ENCODE data around the gene TELO2.

TELO2 gene

GRCh38 chr16:1550696-1551095 lies 57.5 kb downstream of the TELO2 start:
- CTCF ChIA-PET = no interaction called here
- no peaks in the 10 kb centered on the region for H3K9me3 ChIP-seq (ENCODE audit: control insufficient read depth, insufficient read depth, low read depth, low read length)
- TF ChIP-seq RBAK (tag by site-specific recombination; IDR thresholded peaks at IDR 0.05) = no peak
- no peak for TF ChIP-seq ZXDB (tag by site-specific recombination; IDR thresholded peaks at IDR 0.05)
- no peak for TF ChIP-seq PBX3 (CRISPR knock-in tag; IDR thresholded peaks at IDR 0.05)
- no peak for TF ChIP-seq ZBTB1 (tag by site-specific recombination; IDR thresholded peaks at IDR 0.05)
- TF ChIP-seq ZNF423 (tag by site-specific recombination; IDR thresholded peaks at IDR 0.05) = no peak
- no peak for TF ChIP-seq ZNF596 (tag by site-specific recombination; IDR thresholded peaks at IDR 0.05)
- TF ChIP-seq ZNF704 (tag by site-specific recombination; IDR thresholded peaks at IDR 0.05) = no peak
- TF ChIP-seq ZNF155 (tag by site-specific recombination; IDR thresholded peaks at IDR 0.05) = no peak
- H3K4me1 ChIP-seq (ENCODE audit: control insufficient read depth, insufficient read depth, low read length) = no peaks in the 10 kb centered on the region
- peaks cover 3 to 30% of the 10 kb centered on the region in 2 experiments; a peak in 2 of 3 replicates for H3K36me3 ChIP-seq (ENCODE audit: control insufficient read depth in 2 of 2, insufficient read depth in 1 of 2, low read length in 2 of 2)
- POLR2A ChIA-PET = no interaction called here
- no peak overlapping the region for H3K4me3 ChIP-seq (ENCODE audit: low read depth, low read length)
- no peak overlapping the region for H3K27ac ChIP-seq (ENCODE audit: extremely low read depth, low read depth, low read length)

- Histone ChIP-seq H3K27ac (ENCODE audit: extremely low read depth, low read depth, low read length) (no peak overlapping the region), H3K36me3 (ENCODE audit: control insufficient read depth in 2 of 2, insufficient read depth in 1 of 2, low read length in 2 of 2) (peaks cover 3 to 30% of the 10 kb centered on the region in 2 experiments; a peak in 2 of 3 replicates), H3K9me3 (ENCODE audit: control insufficient read depth, insufficient read depth, low read depth, low read length) (no peaks in the 10 kb centered on the region), H3K4me3 (ENCODE audit: low read depth, low read length) (no peak overlapping the region), H3K4me1 (ENCODE audit: control insufficient read depth, insufficient read depth, low read length) (no peaks in the 10 kb centered on the region)
- CTCF ChIA-PET = no interaction called here
- POLR2A ChIA-PET = no interaction called here
- TF ChIP-seq ZNF138 (tag by site-specific recombination; IDR thresholded peaks at IDR 0.05; ENCODE audit: borderline replicate concordance) = no peak
- TF ChIP-seq IKZF3 (tag by site-specific recombination; IDR thresholded peaks at IDR 0.05) = no peak
- no peak for TF ChIP-seq ZNF2 (tag by site-specific recombination; IDR thresholded peaks at IDR 0.05)
- TF ChIP-seq PRDM2 (tag by site-specific recombination; IDR thresholded peaks at IDR 0.05; ENCODE audit: borderline replicate concordance) = no peak
- TF ChIP-seq BCL11B (tag by site-specific recombination; IDR thresholded peaks at IDR 0.05; ENCODE audit: low read depth) = no peak
- no peak for TF ChIP-seq PRDM10 (tag by site-specific recombination; IDR thresholded peaks at IDR 0.05)
- TF ChIP-seq ZNF157 (tag by site-specific recombination; IDR thresholded peaks at IDR 0.05) = no peak
- TF ChIP-seq ZBTB6 (tag by site-specific recombination; IDR thresholded peaks at IDR 0.05) = no peak
- no peak for TF ChIP-seq ZNF692 (tag by site-specific recombination; IDR thresholded peaks at IDR 0.05)
- TF ChIP-seq PBX3 (CRISPR knock-in tag; IDR thresholded peaks at IDR 0.05) = no peak
- no peak for TF ChIP-seq KLF10 (tag by site-specific recombination; IDR thresholded peaks at IDR 0.05)
- TF ChIP-seq ZNF521 (tag by site-specific recombination; IDR thresholded peaks at IDR 0.05) = no peak
Observed at GRCh38 chr16:1551166-1551565, 58.0 kb downstream of the TELO2 start.
